Esophagus squamous epithelium (tissue), 4 donors: Measurements from ENCODE around the gene RPH3AL.

Source experiments
- CTCF ChIP-seq, 6 experiments: fragments of 450-650 bp in 4 of 6; fragments of 200-600 bp in 2 of 6; sonication (generic) in 2 of 6; IDR thresholded peaks; one replicate each; pipeline ENCODE4 v1.5.1; 2016 to 2019; ENCODE audit warnings: antibody characterized with exemption in 6 of 6, mild to moderate bottlenecking in 4 of 6, moderate library complexity in 4 of 6
- POLR2A ChIP-seq, 4 donors: fragments of 450-650 bp; IDR thresholded peaks; one replicate each; pipeline ENCODE4 v1.6.1; 2017; ENCODE audit warnings: antibody characterized with exemption in 4 of 4, mild to moderate bottlenecking in 4 of 4, moderate library complexity in 3 of 4

GRCh38 chr17:210402-210801, 142.2 kb downstream of the RPH3AL start:
- TF ChIP-seq CTCF (IDR thresholded peaks at IDR 0.05) (no peak), POLR2A (IDR thresholded peaks at IDR 0.05) (no peak)
